Heart left ventricle (tissue), 16 donors: ENCODE measurements around the gene IFI27L2. TPM values are rescaled to one million over a fixed set of nuclear protein-coding genes. Genes with fewer than 3 reads are reported as not detected.

Experiments
- ATAC-seq, 4 donors: fragments of 200-7000 bp; cut with Tn5 transposase; one replicate each; pipeline ENCODE4 v1.9.1; 2020 to 2022; ENCODE audit warnings: moderate library complexity in 4 of 4, mild to moderate bottlenecking in 3 of 4, moderate number of reproducible peaks in 1 of 4
- DNase-seq, 5 donors: peaks; one replicate each; pipeline ENCODE4 v3.0.0-alpha.2; 2020
- H3K27ac ChIP-seq, 12 donors: fragments of 200-600 bp; sonication (generic) in 4 of 12; one replicate each; pipeline versions ENCODE4 v1.5.0 to v1.8.0; 2016 to 2022; ENCODE audit warnings: mild to moderate bottlenecking in 2 of 12
- H3K27me3 ChIP-seq, 9 donors: fragments of 200-600 bp; sonication (generic) in 2 of 9; one replicate each; pipeline versions ENCODE4 v1.5.1 to v1.8.0; 2016 to 2022; ENCODE audit warnings: mild to moderate bottlenecking in 3 of 9
- H3K36me3 ChIP-seq, 9 donors: fragments of 200-600 bp; sonication (generic) in 2 of 9; one replicate each; pipeline versions ENCODE4 v1.5.0 to v1.8.0; 2018 to 2022; ENCODE audit warnings: mild to moderate bottlenecking in 2 of 9
- H3K4me1 ChIP-seq, 12 donors: fragments of 200-600 bp; sonication (generic) in 4 of 12; one replicate each; pipeline versions ENCODE4 v1.5.0 to v1.8.0; 2016 to 2022; ENCODE audit warnings: mild to moderate bottlenecking in 3 of 12
- H3K4me3 ChIP-seq, 12 donors: fragments of 200-600 bp; sonication (generic) in 4 of 12; one replicate each; pipeline versions ENCODE4 v1.5.0 to v1.8.0; 2017 to 2022; ENCODE audit warnings: mild to moderate bottlenecking in 9 of 12, moderate library complexity in 4 of 12
- H3K9me3 ChIP-seq, 12 donors: fragments of 200-600 bp; sonication (generic) in 4 of 12; one replicate each; pipeline versions ENCODE4 v1.5.0 to v1.8.0; 2016 to 2022; ENCODE audit warnings: mild to moderate bottlenecking in 1 of 12
- POLR2A ChIP-seq, 2 donors: fragments of 450-650 bp; IDR thresholded peaks; one replicate each; pipeline ENCODE4 v1.6.1; 2017; ENCODE audit warnings: antibody characterized with exemption in 2 of 2, mild to moderate bottlenecking in 2 of 2, moderate library complexity in 2 of 2
- WGBS, 4 donors: extraction: QIAGEN DNeasy Blood & Tissue Kit in 2 of 4; methylation state at CpG; one replicate each; pipeline versions ENCODE4 v1.1.5 to v1.1.7; 2013 to 2018; 5-methylcytosine and 5-hydroxymethylcytosine counted together
- intact Hi-C, 10 donors: fragments of 100-400 bp; cut with DNase I; formaldehyde crosslinking; loops; one replicate each; pipeline versions ENCODE4 v1.11.1 to v1.14.2; 2022
- polyA plus RNA-seq, 2 donors: library from polyadenylated mRNA; stranded (reverse); fragments of 200-250 nt; gene quantifications; one replicate each; pipeline ENCODE4 v1.2.3, GENCODE V29; 2013
- total RNA-seq, 9 donors: library from RNA; depleted of rRNA in 2 of 9; stranded (reverse); fragments of >200 nt in 2 of 9; fragmentation: NEBNext Ultra II Directional in 3 of 9; extraction: Animal tissue kit (Norgen Biotek cat#: 25700) in 3 of 9; gene quantifications; one replicate each; pipeline versions ENCODE4 v1.1.0 to v1.2.4, GENCODE V29; 2016 to 2023
- TF ChIP-seq, protein P1 (sequence below), 12 donors: fragments of 200-600 bp; sonication (generic) in 4 of 12; IDR thresholded peaks; one replicate each; pipeline versions ENCODE4 v1.5.0 to v1.8.0; 2018 to 2022; ENCODE audit warnings: antibody characterized with exemption in 12 of 12, mild to moderate bottlenecking in 5 of 12
- donor health status: ischemic (EF 13 %, LVEDD 7.1; RV severe dilation, severe dysfunction).
- donor health status: healthy with polysubstance abuse.
- donor health status: DM: no; HTN: yes; CAD: no.
- donor health status: DM: no; HTN: no; CAD: no.
- donor health status: ischemic (EF 25% LVEDD 6.9; RV normal size, moderate dysfunction).
- donor health status: ischemic (EF 25% LVEDD 5.7; RV mildly dilated, moderate dysfunction).
- donor health status: healthy.
- donor health status: DM: yes; HTN: yes; CAD: no.
- donor health status: ischemic (EF 35%, LVEDD 5.7; RV mildly dilated, moderate dysfunction).
- donor health status: nonischemic (EF 11% LVEDD 7.7; RV severe dilation, severe dysfunction).
- donor health status: DM: yes; HTN: yes; CAD: no.
- donor health status: PGD.
- donor health status: ischemic (EF 29% LVEDD 5.4; RV normal size, mild dysfunction).
- donor health status: nonischemic (EF 23%, LVEDD 6.1; RV moderate dilation, normal function).

IFI27L2 gene
- total and polyA plus RNA-seq, 11 donors: 44.8 to 102 (median 61.8) TPM

DNA sequence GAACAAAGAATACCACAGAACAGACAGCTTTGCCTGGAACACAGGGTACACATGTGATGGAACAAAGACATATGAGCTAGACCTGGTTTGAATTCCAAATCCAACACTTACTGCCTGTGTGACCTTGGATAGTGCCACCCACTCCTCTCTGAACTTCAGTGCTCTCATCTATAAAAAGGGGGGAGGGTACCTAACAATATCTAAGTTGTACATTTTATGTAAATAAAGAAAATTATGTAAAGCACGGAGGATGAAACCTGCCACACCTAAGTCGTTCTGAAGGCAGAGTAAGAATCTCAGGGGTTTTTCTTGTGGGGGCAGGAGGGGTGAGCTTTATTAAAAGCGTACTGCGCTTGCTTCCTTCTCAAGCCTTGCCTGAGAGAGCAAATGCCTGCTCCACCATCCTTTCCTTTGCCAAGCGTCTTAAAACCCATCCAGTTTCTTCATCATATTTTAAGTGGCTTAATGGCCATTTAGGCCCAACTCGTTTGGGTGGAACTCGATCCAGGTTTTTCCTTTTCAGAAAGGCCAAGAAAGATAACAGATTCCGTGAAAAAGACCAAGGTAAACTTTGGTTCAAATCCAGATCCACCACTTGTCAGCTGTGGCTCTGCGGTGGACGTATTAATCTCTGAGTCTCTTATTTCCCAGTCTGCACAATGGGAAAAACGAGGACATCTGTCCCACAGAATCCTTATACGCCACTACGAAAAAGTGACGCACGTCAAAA, 49.3 kb downstream of the IFI27L2 start:
- intact Hi-C loops: loop anchor here in 3 of 10 donors (2.0 to 5.0 kb wide), 4 partner anchors 31 to 52 kb away; partner anchors contain the start of genes IFI27L2 (in 2 of the 3) and IFI27 (in 1 of the 3)
- ATAC-seq (no peak), DNase-seq (no peak)
- Histone ChIP-seq H3K4me3 (peak overlapping the region; percentile 71 to 100 (median 90)), H3K27me3 (no peaks in the 10 kb centered on the region), H3K36me3 (peaks cover 0 to 43% (median 17%) of the 10 kb centered on the region in 9 donors), H3K4me1 (peaks cover 12 to 57% (median 45%) of the 10 kb centered on the region in 12 donors), H3K9me3 (peaks cover 0 to 13% (median 3%) of the 10 kb centered on the region in 12 donors), H3K27ac (peak overlapping the region in 11 of 12 donors; percentile 81 to 95 (median 92))
- no peak for TF ChIP-seq POLR2A (IDR thresholded peaks at IDR 0.05)
- TF ChIP-seq, protein P1, sequence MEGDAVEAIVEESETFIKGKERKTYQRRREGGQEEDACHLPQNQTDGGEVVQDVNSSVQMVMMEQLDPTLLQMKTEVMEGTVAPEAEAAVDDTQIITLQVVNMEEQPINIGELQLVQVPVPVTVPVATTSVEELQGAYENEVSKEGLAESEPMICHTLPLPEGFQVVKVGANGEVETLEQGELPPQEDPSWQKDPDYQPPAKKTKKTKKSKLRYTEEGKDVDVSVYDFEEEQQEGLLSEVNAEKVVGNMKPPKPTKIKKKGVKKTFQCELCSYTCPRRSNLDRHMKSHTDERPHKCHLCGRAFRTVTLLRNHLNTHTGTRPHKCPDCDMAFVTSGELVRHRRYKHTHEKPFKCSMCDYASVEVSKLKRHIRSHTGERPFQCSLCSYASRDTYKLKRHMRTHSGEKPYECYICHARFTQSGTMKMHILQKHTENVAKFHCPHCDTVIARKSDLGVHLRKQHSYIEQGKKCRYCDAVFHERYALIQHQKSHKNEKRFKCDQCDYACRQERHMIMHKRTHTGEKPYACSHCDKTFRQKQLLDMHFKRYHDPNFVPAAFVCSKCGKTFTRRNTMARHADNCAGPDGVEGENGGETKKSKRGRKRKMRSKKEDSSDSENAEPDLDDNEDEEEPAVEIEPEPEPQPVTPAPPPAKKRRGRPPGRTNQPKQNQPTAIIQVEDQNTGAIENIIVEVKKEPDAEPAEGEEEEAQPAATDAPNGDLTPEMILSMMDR (IDR thresholded peaks at IDR 0.05): no peak
- WGBS, 4 donors: 1 to 4% (median 2%) methylated on average over 15 of the region's 15 CpGs

DNA sequence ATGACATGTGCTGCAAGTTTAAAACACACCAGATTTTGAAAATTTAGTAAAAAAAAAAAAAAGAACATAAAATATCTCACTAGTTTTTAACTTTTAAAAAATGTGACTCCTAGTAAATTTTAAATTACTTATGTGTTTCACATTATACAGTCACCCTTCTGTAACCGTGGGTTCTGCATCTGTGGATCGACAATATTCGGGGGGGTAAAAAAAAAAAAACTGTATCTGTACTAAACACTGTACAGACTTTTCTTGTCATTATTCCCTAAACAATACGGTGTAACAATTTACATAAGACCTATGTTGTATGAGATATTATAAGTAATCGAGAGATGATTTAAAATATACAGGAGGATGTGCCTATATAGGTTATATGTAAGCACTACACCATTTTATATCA, 51.6 kb downstream of the IFI27L2 start:
- Histone ChIP-seq H3K36me3 (peaks cover 0 to 53% (median 17%) of the 10 kb centered on the region in 9 donors), H3K4me1 (peaks cover 12 to 59% (median 45%) of the 10 kb centered on the region in 12 donors), H3K9me3 (peaks cover 0 to 32% (median 16%) of the 10 kb centered on the region in 12 donors), H3K27me3 (no peaks in the 10 kb centered on the region), H3K27ac (no peak overlapping the region), H3K4me3 (peak overlapping the region in 10 of 12 donors; percentile 1 to 100 (median 90))
- DNase-seq (no peak), ATAC-seq (no peak)
- intact Hi-C loops: loop anchor here in 1 of 10 donors (2.0 kb wide), 1 partner anchor 51 kb away; the partner anchor contains the start of gene IFI27L2
- WGBS, 4 donors: 69 to 75% (median 72%) methylated on average over 5 of the region's 5 CpGs
- TF ChIP-seq POLR2A (IDR thresholded peaks at IDR 0.05): no peak
- TF ChIP-seq, protein P1 (IDR thresholded peaks at IDR 0.05): no peak

Other genes starting within 250 kb of the IFI27L2 start
- gene FAM181A, start 202.3 kb downstream of the IFI27L2 start, total RNA-seq: not detected
- not detected for gene FAM181A, start 202.3 kb downstream of the IFI27L2 start, polyA plus RNA-seq
- 100 to 1,000 TPM in 8 of 9 donors, 10 to 100 TPM in 1; 95.8 to 411 (median 166) TPM for gene ASB2, start 153.0 kb downstream of the IFI27L2 start, total RNA-seq
- 100 to 1,000 TPM in 1 of 2 donors, 10 to 100 TPM in 1; 22.4 to 289 TPM for gene ASB2, start 153.0 kb downstream of the IFI27L2 start, polyA plus RNA-seq
- gene CCDC197, start 132.3 kb downstream of the IFI27L2 start, total RNA-seq: 1 to 10 TPM in 3 of 9 donors, under 1 TPM in 3, not detected in 3; 0.26 to 1.4 (median 0.95) TPM
- gene CCDC197, start 132.3 kb downstream of the IFI27L2 start, polyA plus RNA-seq: under 1 TPM in 1 of 2 donors, not detected in 1; 0.23 TPM
- under 1 TPM; 0.09 to 0.60 (median 0.38) TPM for gene OTUB2, start 103.3 kb downstream of the IFI27L2 start, total RNA-seq
- gene OTUB2, start 103.3 kb downstream of the IFI27L2 start, polyA plus RNA-seq: under 1 TPM; 0.19 to 0.50 TPM
- 100 to 1,000 TPM; 161 to 268 (median 209) TPM for gene DDX24, start 48.4 kb downstream of the IFI27L2 start, total RNA-seq
- 100 to 1,000 TPM; 113 to 123 TPM for gene DDX24, start 48.4 kb downstream of the IFI27L2 start, polyA plus RNA-seq
- gene IFI27L1, start 48.3 kb downstream of the IFI27L2 start, total RNA-seq: 10 to 100 TPM in 7 of 9 donors, 1 to 10 TPM in 2; 8.9 to 30.8 (median 16.0) TPM
- 10 to 100 TPM; 19.4 to 45.0 TPM for gene IFI27L1, start 48.3 kb downstream of the IFI27L2 start, polyA plus RNA-seq
- gene IFI27, start 18.9 kb downstream of the IFI27L2 start, total RNA-seq: 100 to 1,000 TPM; 135 to 458 (median 177) TPM
- 100 to 1,000 TPM; 446 to 469 TPM for gene IFI27, start 18.9 kb downstream of the IFI27L2 start, polyA plus RNA-seq
- 1 to 10 TPM in 1 of 9 donors, under 1 TPM in 3, not detected in 5; 0.06 to 1.0 (median 0.66) TPM for gene PPP4R4, start 44.7 kb upstream of the IFI27L2 start, total RNA-seq
- under 1 TPM in 1 of 2 donors, not detected in 1; 0.40 TPM for gene PPP4R4, start 44.7 kb upstream of the IFI27L2 start, polyA plus RNA-seq
- gene SERPINA10, start 163.7 kb upstream of the IFI27L2 start, total RNA-seq: not detected
- not detected for gene SERPINA10, start 163.7 kb upstream of the IFI27L2 start, polyA plus RNA-seq
- gene SERPINA6, start 193.7 kb upstream of the IFI27L2 start, total RNA-seq: not detected
- not detected for gene SERPINA6, start 193.7 kb upstream of the IFI27L2 start, polyA plus RNA-seq
- not detected for gene SERPINA2, start 237.1 kb upstream of the IFI27L2 start, total RNA-seq
- not detected for gene SERPINA2, start 237.1 kb upstream of the IFI27L2 start, polyA plus RNA-seq